Activated CD8-positive, alpha-beta memory T cell treated with anti-CD3 and anti-CD28 coated beads for 48 hours (primary cell): ENCODE measurements around the gene DHRS13.
A peak's percentile ranks its signal among the peaks of the same experiment; 100 is the strongest.
"Not testable (repeated sequence)": the region's sequence is repeated elsewhere in the genome, so short reads cannot be mapped to it uniquely, and the experiment has no call there.

Experiments
- DNase-seq, 3 experiments: peaks; one replicate each; pipeline ENCODE4 v3.0.0-alpha.2; 2020; ENCODE audit warnings: low read depth in 2 of 3, low spot score in 2 of 3

The DHRS13 gene

GRCh38 chr17:28906276-28906675, 3.4 kb upstream of the DHRS13 start:
- DNase-seq: no peak

- DNase-seq: no peak
These were observed 1.9 kb upstream of the DHRS13 start for GRCh38 chr17:28904800-28905199.

DNA sequence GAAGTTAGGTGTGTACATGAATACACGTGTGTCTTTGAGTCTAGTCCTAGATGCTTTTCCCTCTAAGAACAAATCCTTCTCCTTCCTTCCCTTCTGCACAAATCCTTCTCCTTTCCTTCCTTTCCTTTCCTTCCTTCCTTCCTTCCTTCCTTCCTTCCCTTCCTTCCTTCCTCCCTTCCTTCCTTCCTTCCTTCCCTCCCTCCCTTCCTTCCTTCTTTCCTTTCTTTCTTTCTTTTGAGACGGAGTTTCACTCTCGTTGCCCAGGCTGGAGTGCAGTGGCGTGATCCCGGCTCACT, 615 bp upstream of the DHRS13 start:
- DNase-seq: not testable (repeated sequence)

- peak in 1 of 3 experiments; percentile 46 for DNase-seq
These were observed 737 bp downstream of the DHRS13 start for GRCh38 chr17:28901866-28902818.

- DNase-seq: no peak
These were observed 1.7 kb downstream of the DHRS13 start for GRCh38 chr17:28900986-28901726.

DNA sequence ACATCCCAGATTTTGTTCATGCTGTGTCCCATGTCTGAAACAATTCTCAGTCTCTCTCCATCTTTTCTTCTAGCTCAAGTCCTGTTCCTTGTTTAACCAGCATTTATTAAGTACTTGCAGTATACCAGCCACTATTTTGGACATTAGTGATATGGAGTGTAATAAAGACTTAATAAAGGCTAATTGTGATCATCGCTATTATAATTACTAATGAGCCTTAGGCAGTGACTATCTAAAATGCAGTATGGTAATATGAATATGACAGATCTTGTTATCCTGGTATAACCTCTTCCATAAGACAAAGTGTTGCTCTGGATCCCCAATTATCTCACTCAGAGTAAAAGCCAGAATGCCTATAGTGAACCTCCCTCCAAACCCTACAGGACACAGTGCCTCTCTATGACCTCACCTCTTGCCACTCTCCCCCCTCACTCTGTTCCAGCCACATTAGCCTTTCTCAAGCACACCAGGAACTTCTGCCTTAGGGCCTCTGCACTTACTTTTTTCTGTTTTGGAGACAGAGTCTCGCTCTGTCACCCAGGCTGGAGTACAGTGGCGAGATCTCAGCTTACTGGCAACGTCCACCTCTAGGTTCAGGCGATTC, 3.6 kb downstream of the DHRS13 start:
- no peak for DNase-seq

DNA sequence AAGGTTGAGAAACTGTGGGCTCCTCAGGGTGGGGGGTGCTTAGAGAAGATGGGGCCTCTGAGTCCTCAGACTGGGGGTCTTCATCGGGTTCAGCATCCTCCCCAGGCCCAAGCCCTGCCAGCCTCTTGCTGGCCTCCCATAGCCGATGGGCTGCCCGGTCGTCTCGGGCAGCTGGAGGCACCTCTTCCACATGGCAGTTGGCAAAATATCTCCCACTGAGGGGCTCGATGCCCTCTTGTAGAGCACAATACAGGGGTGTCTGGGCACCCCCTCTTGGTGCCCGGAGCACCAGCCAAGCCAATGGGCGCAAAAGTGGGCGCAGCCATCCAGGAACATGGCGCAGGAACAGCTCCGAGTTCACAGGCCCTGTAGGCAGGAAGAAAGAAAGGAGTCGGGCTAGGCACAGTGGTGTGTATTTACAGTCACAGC, 4.3 kb downstream of the DHRS13 start:
- no peak for DNase-seq

- DNase-seq: no peak
These were observed 4.9 kb downstream of the DHRS13 start for GRCh38 chr17:28897769-28898526.

- peak; percentile 24 to 52 (median 40) for DNase-seq
These were observed 5.8 kb downstream of the DHRS13 start, which contains the start of gene FLOT2 for GRCh38 chr17:28896884-28897768. Gene FLOT2 (minus strand): TSS chr17:28897733. CDS start chr17:28897574, 159 bp downstream.

DNA sequence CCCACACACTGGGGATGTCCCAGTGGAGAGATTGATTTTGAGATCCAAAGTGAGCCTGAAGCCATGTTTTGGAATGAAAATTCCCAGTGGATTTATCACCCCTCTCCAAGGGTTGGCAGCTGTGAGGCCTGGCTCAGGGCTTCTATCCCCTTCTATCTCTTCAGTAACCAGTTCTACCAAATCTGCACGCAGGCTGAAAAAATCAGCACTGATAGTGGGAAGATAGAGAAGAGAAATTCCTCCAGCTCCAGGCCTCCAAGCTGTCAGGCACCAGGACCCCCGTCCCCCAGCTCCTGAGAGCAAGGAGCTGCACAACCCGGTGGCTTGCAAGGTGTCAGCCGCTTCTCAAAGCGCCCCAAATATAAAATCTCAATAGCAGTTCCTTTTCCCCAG, 6.4 kb downstream of the DHRS13 start:
- DNase-seq: no peak

- no peak for DNase-seq
These were observed 7.0 kb downstream of the DHRS13 start for GRCh38 chr17:28895794-28896447.

DNA sequence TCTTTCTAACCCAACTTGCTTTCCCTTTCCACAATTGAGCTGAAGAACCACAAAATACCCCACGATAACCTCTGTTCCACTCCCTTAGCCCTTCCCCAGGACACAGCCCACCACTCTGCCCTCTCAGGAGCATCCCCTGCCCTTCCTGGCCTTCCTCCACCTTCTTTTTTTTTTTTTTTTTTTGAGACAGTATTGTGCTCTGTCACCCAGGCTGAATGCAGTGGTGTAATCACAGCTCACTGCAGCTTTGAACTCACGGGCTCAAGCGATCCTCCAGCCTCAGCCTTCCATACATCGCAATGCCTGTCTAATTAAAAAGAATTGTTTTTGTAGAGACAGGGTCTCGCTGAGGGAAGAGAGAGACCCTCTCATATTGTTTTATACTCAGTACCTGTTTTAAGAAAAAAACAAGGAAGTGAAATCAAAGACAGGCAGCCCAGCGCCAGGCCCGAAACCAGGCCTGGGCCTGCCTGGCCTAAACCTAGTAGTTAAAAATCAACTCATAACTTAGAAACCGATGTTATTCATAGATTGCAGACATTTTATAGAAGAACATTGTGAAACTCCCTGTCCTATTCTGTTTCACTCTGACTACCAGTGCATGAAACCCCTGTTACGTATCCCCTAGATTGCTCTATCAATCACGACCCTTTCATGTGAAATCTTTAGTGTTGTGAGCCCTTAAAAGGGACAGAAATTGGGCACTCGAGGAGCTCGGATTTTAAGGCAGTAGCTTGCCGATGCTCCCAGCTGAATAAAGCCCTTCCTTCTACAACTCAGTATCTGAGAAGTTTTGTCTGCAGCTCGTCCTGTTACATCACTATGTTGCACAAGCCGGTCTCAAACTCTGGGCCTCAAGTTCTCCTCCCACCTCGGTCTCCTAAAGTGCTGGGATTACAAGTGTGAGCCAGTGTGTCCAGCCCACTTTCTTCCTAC, 9.4 kb downstream of the DHRS13 start:
- not testable (repeated sequence) for DNase-seq

GRCh38 chr17:28892024-28892423, 10.9 kb downstream of the DHRS13 start:
- no peak for DNase-seq

- no peak for DNase-seq
These were observed 11.7 kb downstream of the DHRS13 start for GRCh38 chr17:28891201-28891600.

DNA sequence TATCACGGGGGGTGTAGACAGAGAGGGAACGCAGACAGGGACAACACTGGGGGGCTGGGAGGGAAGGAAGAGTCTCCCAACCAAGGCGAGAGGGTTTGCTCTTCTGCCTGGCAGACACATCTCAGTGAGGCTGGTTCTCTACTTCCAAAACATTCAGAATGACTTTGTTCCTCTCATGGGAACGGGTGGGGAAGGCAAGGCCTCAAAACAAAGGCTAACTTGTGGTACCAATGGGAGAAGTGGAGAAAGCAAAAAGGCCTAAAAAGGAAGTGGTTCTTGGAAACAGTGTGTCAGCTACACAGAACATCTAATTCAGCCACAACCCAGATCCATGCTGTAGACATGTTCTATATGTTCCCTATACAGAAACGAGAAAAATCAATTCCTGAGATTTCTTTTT, 12.9 kb downstream of the DHRS13 start:
- DNase-seq: no peak

- no peak for DNase-seq
These were observed 14.0 kb downstream of the DHRS13 start for GRCh38 chr17:28888832-28889231.

DNA sequence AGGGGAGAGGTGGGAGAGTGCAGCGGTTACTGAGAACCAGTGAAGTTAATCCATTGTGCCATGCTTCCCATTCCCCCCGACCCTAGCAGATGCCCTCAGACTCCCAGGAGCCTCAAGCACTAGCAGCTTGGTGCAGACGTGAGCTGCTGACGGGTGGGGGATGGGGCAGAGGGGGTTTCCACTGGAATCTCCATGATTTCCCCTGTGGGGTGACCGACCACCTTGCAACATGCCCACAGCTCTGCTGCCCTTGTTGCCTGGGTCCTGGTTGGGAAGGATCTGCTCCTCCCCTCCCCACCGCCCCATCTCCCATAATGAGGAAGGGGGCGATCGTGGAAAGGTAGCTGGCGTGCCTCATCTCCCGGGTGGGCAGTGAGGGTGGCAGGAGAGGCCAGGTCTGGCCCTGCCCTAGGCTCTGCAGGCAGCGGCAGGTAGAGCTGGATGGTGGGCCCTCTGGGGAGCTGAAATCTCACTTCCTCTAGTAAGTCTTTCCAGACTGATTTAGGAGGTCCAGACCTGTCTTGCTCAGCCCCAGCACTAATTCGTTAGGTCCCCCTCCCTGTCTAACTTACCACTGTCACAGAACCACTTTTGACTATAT, 14.9 kb downstream of the DHRS13 start:
- no peak for DNase-seq

GRCh38 chr17:28885951-28886350, 16.9 kb downstream of the DHRS13 start:
- DNase-seq: no peak
